ENCODE measurements around the gene TEX26. TPM values are rescaled to one million over a fixed set of nuclear protein-coding genes. Genes with fewer than 3 reads are reported as not detected.
A peak's percentile ranks its signal among the peaks of the same experiment; 100 is the strongest.

The TEX26 gene
- total RNA-seq, 4 donors from 2014 or later, result not detected

GRCh38 chr13:30907121-30907861 is 25.2 kb upstream of the TEX26 start:
- Histone ChIP-seq H3K9me3 (no peaks in the 10 kb centered on the region), H3K27ac (peak overlapping the region; percentile 49 to 86 (median 70)), H3K36me3 (no peaks in the 10 kb centered on the region), H3K27me3 (peaks cover 0 to 44% (median 0%) of the 10 kb centered on the region in 4 donors), H3K4me1 (peaks cover 22 to 54% (median 33%) of the 10 kb centered on the region in 3 donors), H3K4me3 (peak overlapping the region; percentile 34 to 69 (median 46))
- intact Hi-C loops (cut with DNase I), result no loop called here
- TF ChIP-seq POLR2A (IDR thresholded peaks at IDR 0.05) (no peak), CTCF (IDR thresholded peaks at IDR 0.05) (no peak)
- DNase-seq, result no peak
- 31 to 33% methylated on average over 5 to 8 of the region's 10 CpGs for WGBS, 2 donors

GRCh38 chr13:30908416-30908980 is 24.0 kb upstream of the TEX26 start:
- H3K9me3 ChIP-seq, result no peaks in the 10 kb centered on the region
- TF ChIP-seq POLR2A (IDR thresholded peaks at IDR 0.05) (no peak), CTCF (IDR thresholded peaks at IDR 0.05) (no peak)
- H3K27me3 ChIP-seq, result peaks cover 0 to 42% (median 0%) of the 10 kb centered on the region in 4 donors
- H3K27ac ChIP-seq, result peak overlapping the region; percentile 42 to 86 (median 52)
- intact Hi-C loops (cut with DNase I), result no loop called here
- no peak for DNase-seq
- WGBS, 2 donors, result 0 to 11% methylated on average over 3 to 5 of the region's 5 CpGs
- H3K4me3 ChIP-seq, result peak overlapping the region in 3 of 4 donors; percentile 34 to 69 (median 55)
- no peaks in the 10 kb centered on the region for H3K36me3 ChIP-seq
- peaks cover 22 to 64% (median 42%) of the 10 kb centered on the region in 3 donors for H3K4me1 ChIP-seq

DNA sequence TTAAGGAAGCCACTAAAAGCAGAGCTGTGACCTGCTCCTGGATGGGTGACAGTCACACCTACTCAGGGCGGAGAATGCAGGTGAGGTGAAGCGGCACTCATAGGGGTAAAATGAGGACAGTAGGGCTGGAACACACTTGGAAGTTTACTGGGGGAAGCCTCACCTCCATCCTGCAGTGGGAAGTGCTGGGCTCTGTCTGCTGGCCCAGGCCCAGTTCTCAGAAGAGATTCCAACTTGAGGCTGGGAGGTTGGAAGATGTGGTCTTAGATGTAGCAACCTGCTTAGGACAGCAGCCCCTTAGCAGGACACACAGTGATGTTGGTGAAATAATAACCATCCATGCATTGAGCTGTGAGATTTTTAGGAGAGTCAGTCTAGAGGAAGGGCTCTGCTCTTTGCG is 21.8 kb upstream of the TEX26 start:
- WGBS, 2 donors, result 90 to 91% methylated on average over 3 of the region's 3 CpGs

DNA sequence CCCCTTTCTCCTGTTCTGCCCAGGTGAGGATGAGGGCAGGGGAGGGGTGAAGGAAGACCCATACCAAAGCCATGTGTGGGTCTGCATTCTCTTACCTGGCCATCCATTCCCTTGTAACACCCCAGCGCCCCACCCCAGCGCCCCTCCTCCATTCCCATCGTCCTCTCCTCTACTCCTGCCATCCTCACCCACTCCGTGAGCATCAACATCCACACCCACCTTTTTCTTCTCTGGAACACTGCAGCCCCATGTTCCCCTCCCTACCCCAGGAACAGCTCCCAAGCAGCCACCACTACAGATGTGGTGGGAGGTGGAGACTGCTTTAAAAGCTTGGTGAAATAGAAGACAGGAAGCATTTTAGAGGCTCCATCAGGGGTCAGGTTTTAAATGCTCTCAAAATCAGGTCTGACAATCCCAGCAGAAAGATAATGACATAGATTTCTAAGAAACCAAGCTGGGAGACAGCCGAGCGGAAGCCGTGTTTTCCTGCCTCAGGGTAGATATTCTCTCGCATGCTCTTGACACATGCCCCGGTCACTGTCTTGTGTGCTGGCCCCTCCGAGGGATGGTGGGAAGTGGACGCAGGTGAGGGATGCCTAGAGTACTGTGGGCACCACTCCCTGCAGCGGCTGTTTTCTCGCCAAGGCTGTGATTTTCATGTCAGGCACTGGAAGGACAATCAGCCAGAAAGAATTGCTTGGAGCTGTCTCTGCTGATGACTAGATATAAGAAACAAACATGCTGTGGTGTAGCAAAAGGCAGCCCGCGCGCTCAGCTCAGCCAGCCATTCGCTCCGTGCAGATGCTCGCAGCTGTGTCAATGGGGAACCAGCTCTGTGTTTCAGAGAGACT is 16.5 kb upstream of the TEX26 start:
- no peak overlapping the region for H3K4me3 ChIP-seq
- H3K27ac ChIP-seq, result no peak overlapping the region
- intact Hi-C loops (cut with DNase I), result no loop called here
- no peaks in the 10 kb centered on the region for H3K9me3 ChIP-seq
- no peaks in the 10 kb centered on the region for H3K27me3 ChIP-seq
- DNase-seq, result no peak
- TF ChIP-seq POLR2A (IDR thresholded peaks at IDR 0.05) (no peak), CTCF (IDR thresholded peaks at IDR 0.05) (no peak)
- 63 to 68% methylated on average over 14 to 19 of the region's 19 CpGs for WGBS, 2 donors
- H3K4me1 ChIP-seq, result peaks cover 0 to 34% (median 9%) of the 10 kb centered on the region in 3 donors
- H3K36me3 ChIP-seq, result no peaks in the 10 kb centered on the region

More for the DNA sequence above, 21.8 kb upstream of the TEX26 start:
- Histone ChIP-seq H3K36me3 (no peaks in the 10 kb centered on the region), H3K9me3 (no peaks in the 10 kb centered on the region), H3K27me3 (peaks cover 0 to 21% (median 0%) of the 10 kb centered on the region in 4 donors), H3K4me3 (no peak overlapping the region), H3K4me1 (peaks cover 22 to 73% (median 42%) of the 10 kb centered on the region in 3 donors), H3K27ac (no peak overlapping the region)
- DNase-seq, result no peak
- intact Hi-C loops (cut with DNase I), result no loop called here
- TF ChIP-seq CTCF (IDR thresholded peaks at IDR 0.05) (no peak), POLR2A (IDR thresholded peaks at IDR 0.05) (no peak)
